B cell (primary cell): Measurements from ENCODE around the gene SLC12A7. TPM values are rescaled to one million over a fixed set of nuclear protein-coding genes. Genes with fewer than 3 reads are reported as not detected.

Source experiments
- ATAC-seq: fragments of 200-7000 bp; cut with Tn5 transposase; one replicate; pipeline ENCODE4 v1.10.0; 2021; ENCODE audit warnings: low read depth, mild to moderate bottlenecking, moderate number of reproducible peaks, moderate library complexity
- CTCF ChIA-PET: fragments of 350-600 bp; sonication (Branson Sonifier 250); formaldehyde crosslinking; loops from one replicate; lab custom pipeline; 2021; ENCODE audit warnings: antibody characterized with exemption, inconsistent platforms; lab: Charles Lee
- POLR2A ChIA-PET: fragments of 350-600 bp; sonication (Branson Sonifier 250); formaldehyde crosslinking; loops from one replicate; lab custom pipeline; 2021; ENCODE audit warnings: antibody characterized with exemption; lab: Charles Lee
- DNase-seq: peaks from one replicate; pipeline ENCODE4 v3.0.0; 2013
- H2AFZ ChIP-seq: 2 replicates; pipeline ENCODE4 v1.6.1; 2012; ENCODE audit warnings: mild to moderate bottlenecking, low read depth, low read length; ENCODE audit not compliant: insufficient read depth, poor library complexity, severe bottlenecking
- H3K27ac ChIP-seq, 2 donors: 1 replicate in 1 of 2; 2 replicates in 1 of 2; pipeline ENCODE4 v1.5.1; 2012 to 2013; ENCODE audit warnings: low read length in 2 of 2, mild to moderate bottlenecking in 2 of 2, moderate library complexity in 1 of 2
- H3K27me3 ChIP-seq, 4 experiments: fragments of 200-600 bp in 1 of 4; sonication (generic) in 1 of 4; replicated peaks in 1 of 4; 1 replicate in 2 of 4; 2 replicates in 2 of 4; pipeline versions ENCODE4 v1.6.1 to v1.7.0; 2013 to 2016; ENCODE audit warnings: low read length in 3 of 4, mild to moderate bottlenecking in 2 of 4, mixed read lengths in 1 of 4, moderate library complexity in 1 of 4; ENCODE audit not compliant: insufficient read depth in 4 of 4, control insufficient read depth in 3 of 4; ENCODE audit errors: control extremely low read depth in 1 of 4
- H3K36me3 ChIP-seq, 2 experiments: replicated peaks in 1 of 2; 1 replicate in 1 of 2; 2 replicates in 1 of 2; pipeline versions ENCODE4 v1.6.1 to v1.7.1; 2013; ENCODE audit warnings: low read length in 1 of 2; ENCODE audit not compliant: insufficient read depth in 2 of 2, control insufficient read depth in 1 of 2; ENCODE audit errors: control extremely low read depth in 1 of 2, extremely low read depth in 1 of 2
- H3K4me1 ChIP-seq, 2 donors: fragments of 200-600 bp in 1 of 2; sonication (generic) in 1 of 2; 1 replicate in 1 of 2; 2 replicates in 1 of 2; pipeline versions ENCODE4 v1.5.1 to v1.6.1; 2013 to 2017; ENCODE audit warnings: low read length in 2 of 2; ENCODE audit not compliant: control insufficient read depth in 2 of 2, insufficient read depth in 2 of 2
- H3K4me2 ChIP-seq: replicated peaks from 2 replicates; pipeline ENCODE3; 2012; ENCODE audit warnings: mild to moderate bottlenecking, low read depth, low read length; ENCODE audit not compliant: poor library complexity, severe bottlenecking
- H3K4me3 ChIP-seq, 5 experiments: fragments of 200-600 bp in 1 of 5; sonication (generic) in 1 of 5; 1 replicate in 3 of 5; 2 replicates in 2 of 5; pipeline versions ENCODE4 v1.5.1 to v1.7.0; 2011 to 2016; ENCODE audit warnings: low read length in 4 of 5, mild to moderate bottlenecking in 4 of 5, low read depth in 2 of 5, control low read depth in 1 of 5, moderate library complexity in 1 of 5; ENCODE audit not compliant: insufficient read depth in 1 of 5; ENCODE audit errors: control extremely low read depth in 1 of 5, extremely low read depth in 1 of 5
- H3K79me2 ChIP-seq: fragments of 200-600 bp; sonication (generic); one replicate; pipeline ENCODE4 v1.6.0; 2016; ENCODE audit warnings: low read length; ENCODE audit not compliant: control insufficient read depth, insufficient read depth
- H3K9ac ChIP-seq: fragments of 200-600 bp; sonication (generic); 2 replicates; pipeline ENCODE4 v1.6.1; 2017; ENCODE audit warnings: mild to moderate bottlenecking, low read length, moderate library complexity
- H3K9me3 ChIP-seq, 3 donors: one replicate each; pipeline versions ENCODE4 v1.6.1 to v1.7.1; 2013; ENCODE audit warnings: low read length in 2 of 3; ENCODE audit not compliant: control insufficient read depth in 2 of 3, insufficient read depth in 1 of 3; ENCODE audit errors: control extremely low read depth in 1 of 3
- H4K20me1 ChIP-seq: 2 replicates; pipeline ENCODE4 v1.6.0; 2012; ENCODE audit warnings: mild to moderate bottlenecking, low read length; ENCODE audit not compliant: insufficient read depth, control insufficient read depth, poor library complexity, severe bottlenecking
- H3K27ac Mint-ChIP-seq: one replicate; pipeline ENCODE4 v1.8.0; 2021; ENCODE audit warnings: mixed read lengths
- H3K27me3 Mint-ChIP-seq: one replicate; pipeline ENCODE4 v1.8.0; 2021; ENCODE audit warnings: mixed read lengths
- H3K4me1 Mint-ChIP-seq: one replicate; pipeline ENCODE4 v1.8.0; 2021; ENCODE audit warnings: mixed read lengths
- H3K4me3 Mint-ChIP-seq: one replicate; pipeline ENCODE4 v1.8.0; 2021; ENCODE audit warnings: mixed read lengths
- H3K9me3 Mint-ChIP-seq: one replicate; pipeline ENCODE4 v1.8.0; 2022; ENCODE audit warnings: mixed read lengths; ENCODE audit not compliant: insufficient read depth
- CTCF ChIP-seq: fragments of 200-600 bp; IDR thresholded peaks from one replicate; pipeline ENCODE4 v1.8.0; 2022; ENCODE audit warnings: antibody characterized with exemption, mild to moderate bottlenecking
- EZH2 ChIP-seq: IDR thresholded peaks from 2 replicates; pipeline ENCODE4 v1.6.1; 2012; ENCODE audit warnings: borderline replicate concordance, low read depth, mild to moderate bottlenecking, moderate library complexity, low read length; ENCODE audit not compliant: insufficient read depth, poor library complexity, severe bottlenecking
- WGBS: methylation state at CpG from one replicate; pipeline ENCODE4 v1.1.5; 2013; ENCODE audit warnings: missing lambda C conversion rate; ENCODE audit not compliant: insufficient coverage; 5-methylcytosine and 5-hydroxymethylcytosine counted together
- intact Hi-C: fragments of 100-400 bp; cut with micrococcal nuclease; formaldehyde crosslinking; loops from one replicate; pipeline ENCODE4 v1.10.0; 2022
- polyA plus RNA-seq: library from polyadenylated mRNA; depleted of rRNA; stranded (reverse); fragments of >200 nt; gene quantifications from 2 replicates; pipeline ENCODE4 v1.2.3, GENCODE V29; 2012
- total RNA-seq, 2 donors: library from RNA; stranded (reverse); fragments of 120-200 nt in 1 of 2; gene quantifications; 1 replicate in 1 of 2; 2 replicates in 1 of 2; pipeline versions ENCODE4 v1.2.3 to v1.2.4, GENCODE V29; 2013 to 2022

Gene SLC12A7
- total and polyA plus RNA-seq, 2 donors (not counting 1 experiment from before 2014, with no cell fraction given), result 25.5 to 34.4 TPM

DNA sequence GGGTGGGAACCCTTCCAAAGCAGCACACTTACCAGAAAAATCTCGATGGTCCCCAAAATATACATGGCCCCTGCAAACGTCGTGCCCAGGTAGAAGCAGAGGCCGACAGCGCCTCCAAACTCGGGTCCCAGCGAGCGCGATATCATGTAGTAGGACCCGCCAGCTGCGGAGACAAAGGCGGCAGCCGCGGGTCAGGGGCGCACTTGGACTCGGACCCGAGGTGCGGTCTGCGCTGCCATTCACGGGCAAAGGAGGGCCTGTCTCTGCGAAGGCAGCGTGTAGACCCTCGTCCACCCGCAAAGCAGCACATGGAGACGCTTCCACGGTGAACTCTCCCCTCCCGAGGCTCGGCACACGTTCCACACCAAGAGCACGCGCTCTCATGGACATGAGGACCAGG is 25.0 kb downstream of the SLC12A7 start:
- Mint-ChIP-seq H3K9me3 (no peaks in the 10 kb centered on the region), H3K4me3 (no peak overlapping the region), H3K27ac (no peak overlapping the region), H3K4me1 (no peaks in the 10 kb centered on the region), H3K27me3 (no peaks in the 10 kb centered on the region)
- Histone ChIP-seq H3K9me3 (peaks cover 0 to 13% (median 0%) of the 10 kb centered on the region in 3 donors), H3K4me3 (no peak overlapping the region), H3K27me3 (no peaks in the 10 kb centered on the region), H3K4me1 (no peaks in the 10 kb centered on the region), H2AFZ (no peak overlapping the region), H3K4me2 (no peak overlapping the region), H4K20me1 (no peaks in the 10 kb centered on the region), H3K9ac (no peak overlapping the region), H3K79me2 (no peaks in the 10 kb centered on the region), H3K27ac (no peak overlapping the region), H3K36me3 (peaks cover 0 to 2% of the 10 kb centered on the region in 2 experiments)
- POLR2A ChIA-PET, result no interaction called here
- intact Hi-C loops, result no loop called here
- DNase-seq (no peak), ATAC-seq (no peak)
- CTCF ChIA-PET, result no interaction called here
- TF ChIP-seq EZH2 (no peak), CTCF (no peak)
- WGBS, result 96% methylated on average over 31 of the region's 31 CpGs

- peaks cover 0 to 13% (median 0%) of the 10 kb centered on the region in 3 donors for H3K9me3 ChIP-seq
- ChIA-PET POLR2A (no interaction called here), CTCF (no interaction called here)
- H3K79me2 ChIP-seq, result no peaks in the 10 kb centered on the region
- no peak for DNase-seq
- ATAC-seq, result no peak
- no peaks in the 10 kb centered on the region for H3K4me1 Mint-ChIP-seq
- no peak overlapping the region for H3K4me3 Mint-ChIP-seq
- no peaks in the 10 kb centered on the region for H3K4me1 ChIP-seq
- no peaks in the 10 kb centered on the region for H3K9me3 Mint-ChIP-seq
- H3K27ac ChIP-seq, result no peak overlapping the region
- 95% methylated on average over 11 of the region's 11 CpGs for WGBS
- H3K4me3 ChIP-seq, result no peak overlapping the region
- H3K36me3 ChIP-seq, result peaks cover 0 to 2% of the 10 kb centered on the region in 2 experiments
- no peak overlapping the region for H3K9ac ChIP-seq
- no peaks in the 10 kb centered on the region for H3K27me3 ChIP-seq
- no peaks in the 10 kb centered on the region for H4K20me1 ChIP-seq
- intact Hi-C loops, result no loop called here
- no peak for TF ChIP-seq CTCF
- no peak for TF ChIP-seq EZH2
- no peak overlapping the region for H3K4me2 ChIP-seq
- H3K27ac Mint-ChIP-seq, result no peak overlapping the region
- no peak overlapping the region for H2AFZ ChIP-seq
- H3K27me3 Mint-ChIP-seq, result no peaks in the 10 kb centered on the region
Measured at GRCh38 chr5:1086137-1086536, 25.7 kb downstream of the SLC12A7 start.
